Gastrocnemius medialis (tissue), 4 donors: Measurements from ENCODE around the gene LEMD1. TPM values are rescaled to one million over a fixed set of nuclear protein-coding genes. Genes with fewer than 3 reads are reported as not detected.

Source experiments
- ATAC-seq, 2 donors: fragments of 150-250 bp; one replicate each; pipeline ENCODE4 v1.9.1; 2016
- DNase-seq, 2 donors: peaks; one replicate each; pipeline ENCODE4 v3.0.0-alpha.2; 2019
- H3K27ac ChIP-seq, 4 donors: fragments of 200-600 bp; sonication (generic); 1 replicate in 1 of 4; 2 replicates in 3 of 4; pipeline ENCODE4 v1.5.1; 2016 to 2018; ENCODE audit warnings: mild to moderate bottlenecking in 2 of 4, moderate library complexity in 1 of 4
- H3K27me3 ChIP-seq, 3 donors: fragments of 200-600 bp; sonication (generic) in 2 of 3; 1 replicate in 1 of 3; 2 replicates in 2 of 3; pipeline versions ENCODE4 v1.5.1 to v1.6.0; 2016 to 2019; ENCODE audit warnings: mild to moderate bottlenecking in 1 of 3, moderate library complexity in 1 of 3
- H3K36me3 ChIP-seq, 2 donors: fragments of 200-600 bp; sonication (generic) in 1 of 2; one replicate each; pipeline ENCODE4 v1.5.1; 2017 to 2018
- H3K4me1 ChIP-seq, 2 donors: fragments of 200-600 bp; sonication (generic) in 1 of 2; one replicate each; pipeline ENCODE4 v1.5.1; 2016 to 2017; ENCODE audit warnings: mild to moderate bottlenecking in 2 of 2
- H3K4me3 ChIP-seq, 4 donors: fragments of 200-600 bp; sonication (generic) in 3 of 4; 1 replicate in 1 of 4; 2 replicates in 3 of 4; pipeline ENCODE4 v1.5.1; 2016 to 2019; ENCODE audit warnings: mild to moderate bottlenecking in 2 of 4
- H3K9me3 ChIP-seq, 3 donors: fragments of 200-600 bp; sonication (generic) in 2 of 3; 1 replicate in 1 of 3; 2 replicates in 2 of 3; pipeline ENCODE4 v1.5.1; 2016 to 2019
- CTCF ChIP-seq, 5 experiments: fragments of 450-650 bp in 3 of 5; fragments of 200-600 bp in 2 of 5; sonication (generic) in 2 of 5; IDR thresholded peaks in 4 of 5; conservative IDR thresholded peaks in 1 of 5; 1 replicate in 4 of 5; 2 replicates in 1 of 5; pipeline ENCODE4 v1.5.1; 2016 to 2019; ENCODE audit warnings: antibody characterized with exemption in 5 of 5, mild to moderate bottlenecking in 3 of 5, moderate library complexity in 3 of 5
- POLR2A ChIP-seq, 2 donors: fragments of 450-650 bp; IDR thresholded peaks; one replicate each; pipeline ENCODE4 v1.6.1; 2017; ENCODE audit warnings: antibody characterized with exemption in 2 of 2, mild to moderate bottlenecking in 2 of 2, moderate library complexity in 2 of 2
- in situ Hi-C, 4 donors: fragments of 200-750 bp; cut with MboI; loops; one replicate each; pipeline versions ENCODE4 v1.15.0 to v1.8.0; 2017; ENCODE audit warnings: low sequenced_read_pairs in 4 of 4
- intact Hi-C: fragments of 100-400 bp; cut with DNase I; formaldehyde crosslinking; loops from one replicate; pipeline ENCODE4 v1.15.1; 2023; ENCODE audit warnings: low total_unique reads
- total RNA-seq, 4 donors: library from RNA; depleted of rRNA; stranded (reverse); fragments of >200 nt; gene quantifications; one replicate each; pipeline versions ENCODE4 v1.1.0 to v1.2.3, GENCODE V29; 2016

LEMD1 gene
- total RNA-seq, 4 donors from 2014 or later, result not detected

- no peak for ATAC-seq
- H3K27ac ChIP-seq, result no peak overlapping the region
- no peak for DNase-seq
- TF ChIP-seq POLR2A (IDR thresholded peaks at IDR 0.05), result no peak
- no peak for TF ChIP-seq CTCF (IDR thresholded peaks at IDR 0.05 in 4 of 5, conservative IDR thresholded peaks at IDR 0.05 in 1 of 5)
- H3K9me3 ChIP-seq, result no peaks in the 10 kb centered on the region
- H3K4me1 ChIP-seq, result peaks cover 6 to 7% of the 10 kb centered on the region in 2 donors
- H3K4me3 ChIP-seq, result no peak overlapping the region
- H3K27me3 ChIP-seq, result peaks cover 21 to 31% (median 29%) of the 10 kb centered on the region in 3 donors
- intact Hi-C loops (no loop called here), in situ Hi-C loops (no loop called here)
- no peaks in the 10 kb centered on the region for H3K36me3 ChIP-seq
Observed at GRCh38 chr1:205348554-205349487, 73.0 kb downstream of the LEMD1 start.

GRCh38 chr1:205346956-205347574 is 74.8 kb downstream of the LEMD1 start:
- intact Hi-C loops (no loop called here), in situ Hi-C loops (no loop called here)
- Histone ChIP-seq H3K27ac (no peak overlapping the region), H3K4me1 (peaks cover 9 to 11% of the 10 kb centered on the region in 2 donors), H3K36me3 (no peaks in the 10 kb centered on the region), H3K9me3 (no peaks in the 10 kb centered on the region), H3K4me3 (no peak overlapping the region), H3K27me3 (peaks cover 31 to 41% (median 40%) of the 10 kb centered on the region in 3 donors)
- DNase-seq (no peak), ATAC-seq (no peak)
- no peak for TF ChIP-seq CTCF (IDR thresholded peaks at IDR 0.05 in 4 of 5, conservative IDR thresholded peaks at IDR 0.05 in 1 of 5)
- TF ChIP-seq POLR2A (IDR thresholded peaks at IDR 0.05), result no peak

GRCh38 chr1:205345761-205346160 is 76.1 kb downstream of the LEMD1 start:
- Histone ChIP-seq H3K27me3 (peaks cover 31 to 41% (median 40%) of the 10 kb centered on the region in 3 donors), H3K27ac (no peak overlapping the region), H3K4me3 (no peak overlapping the region), H3K36me3 (no peaks in the 10 kb centered on the region), H3K4me1 (peaks cover 9 to 11% of the 10 kb centered on the region in 2 donors), H3K9me3 (no peaks in the 10 kb centered on the region)
- ATAC-seq (no peak), DNase-seq (no peak)
- in situ Hi-C loops (no loop called here), intact Hi-C loops (no loop called here)
- TF ChIP-seq POLR2A (IDR thresholded peaks at IDR 0.05) (no peak), CTCF (IDR thresholded peaks at IDR 0.05 in 4 of 5, conservative IDR thresholded peaks at IDR 0.05 in 1 of 5) (no peak)

- Histone ChIP-seq H3K4me1 (peaks cover 9 to 11% of the 10 kb centered on the region in 2 donors), H3K27ac (no peak overlapping the region), H3K9me3 (no peaks in the 10 kb centered on the region), H3K27me3 (peaks cover 31 to 41% (median 40%) of the 10 kb centered on the region in 3 donors), H3K4me3 (peak overlapping the region; percentile 22 to 52 (median 40)), H3K36me3 (no peaks in the 10 kb centered on the region)
- ATAC-seq (peak in 1 of 2 donors; percentile 12), DNase-seq (no peak)
- in situ Hi-C loops, result no loop called here
- TF ChIP-seq POLR2A (IDR thresholded peaks at IDR 0.05) (no peak), CTCF (IDR thresholded peaks at IDR 0.05 in 4 of 5, conservative IDR thresholded peaks at IDR 0.05 in 1 of 5) (no peak)
- intact Hi-C loops, result no loop called here
Observed at GRCh38 chr1:205344066-205344928, 77.6 kb downstream of the LEMD1 start.
